Stomach smooth muscle (tissue), 2 donors: ENCODE measurements around the gene GBGT1.

Experiments
- H3K27ac ChIP-seq: one replicate; pipeline ENCODE4 v1.7.0; 2013; ENCODE audit warnings: mild to moderate bottlenecking, low read length, inconsistent platforms
- H3K27me3 ChIP-seq, 2 donors: one replicate each; pipeline ENCODE4 v1.7.0; 2013; ENCODE audit warnings: low read length in 2 of 2; ENCODE audit not compliant: insufficient read depth in 2 of 2, control insufficient read depth in 1 of 2
- H3K36me3 ChIP-seq, 2 donors: one replicate each; pipeline ENCODE4 v1.7.0; 2013; ENCODE audit warnings: low read length in 2 of 2; ENCODE audit not compliant: control insufficient read depth in 2 of 2, insufficient read depth in 2 of 2
- H3K4me1 ChIP-seq: one replicate; pipeline ENCODE4 v1.7.0; 2013; ENCODE audit warnings: low read length; ENCODE audit not compliant: control insufficient read depth, insufficient read depth
- H3K4me3 ChIP-seq, 2 donors: one replicate each; pipeline ENCODE4 v1.7.0; 2013; ENCODE audit warnings: low read length in 2 of 2
- H3K9ac ChIP-seq, 2 donors: one replicate each; pipeline ENCODE4 v1.7.0; 2013; ENCODE audit warnings: low read length in 2 of 2, mild to moderate bottlenecking in 1 of 2
- H3K9me3 ChIP-seq, 2 donors: one replicate each; pipeline ENCODE4 v1.7.0; 2013; ENCODE audit warnings: low read length in 2 of 2; ENCODE audit not compliant: control insufficient read depth in 2 of 2
- donor health status: healthy.
- donor health status: Pancreatic carcinoma.

The GBGT1 gene

DNA sequence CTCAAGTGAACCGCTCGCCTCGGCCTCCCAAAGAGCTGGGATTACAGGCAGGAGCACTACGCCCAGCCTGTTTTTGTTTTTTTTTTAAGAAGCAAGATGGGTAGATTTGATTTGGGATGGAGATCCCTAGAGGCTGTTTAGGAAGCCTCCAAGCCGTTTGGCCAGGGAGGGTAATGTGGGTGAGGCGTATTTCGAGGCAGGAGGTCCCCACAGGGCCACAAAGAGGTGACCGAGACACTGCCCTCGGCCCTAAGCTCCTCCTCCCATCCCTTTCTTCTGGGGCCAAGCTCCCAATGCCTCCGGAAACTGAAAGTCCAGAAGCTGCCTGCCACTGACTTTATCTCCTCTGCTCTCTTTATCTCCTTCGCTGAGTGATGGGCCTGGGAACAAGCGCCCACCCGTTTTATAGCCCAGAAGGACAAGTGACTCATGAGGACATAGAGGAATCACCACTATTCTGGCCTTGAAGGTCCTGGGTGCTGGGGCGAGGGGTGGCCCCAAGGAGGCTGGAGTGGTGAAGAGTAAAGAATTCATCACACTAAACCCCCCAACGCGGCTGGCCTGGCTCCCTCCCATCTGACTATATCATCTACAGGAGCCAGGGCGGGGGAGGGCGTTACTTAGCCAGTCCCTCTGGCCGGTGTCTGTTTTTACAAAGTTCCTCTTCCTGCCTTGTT, 40.6 kb downstream of the GBGT1 start:
- Histone ChIP-seq H3K27me3 (no peaks in the 10 kb centered on the region), H3K9ac (no peak overlapping the region), H3K27ac (peak overlapping the region; percentile 11), H3K4me1 (peaks cover 49% of the 10 kb centered on the region), H3K36me3 (no peaks in the 10 kb centered on the region), H3K4me3 (no peak overlapping the region), H3K9me3 (no peaks in the 10 kb centered on the region)

GRCh38 chr9:133122605-133122934, 41.1 kb downstream of the GBGT1 start:
- Histone ChIP-seq H3K27me3 (no peaks in the 10 kb centered on the region), H3K36me3 (no peaks in the 10 kb centered on the region), H3K9ac (no peak overlapping the region), H3K4me1 (peaks cover 54% of the 10 kb centered on the region), H3K9me3 (no peaks in the 10 kb centered on the region), H3K4me3 (no peak overlapping the region), H3K27ac (peak overlapping the region; percentile 11)

GRCh38 chr9:133121915-133122550, 41.7 kb downstream of the GBGT1 start:
- Histone ChIP-seq H3K36me3 (no peaks in the 10 kb centered on the region), H3K27ac (peak overlapping the region; percentile 82), H3K27me3 (no peaks in the 10 kb centered on the region), H3K9me3 (no peaks in the 10 kb centered on the region), H3K4me3 (peak overlapping the region in 1 of 2 donors; percentile 72), H3K4me1 (peaks cover 54% of the 10 kb centered on the region), H3K9ac (peak overlapping the region in 1 of 2 donors; percentile 39)

- Histone ChIP-seq H3K36me3 (no peaks in the 10 kb centered on the region), H3K4me1 (peaks cover 55% of the 10 kb centered on the region), H3K9ac (peak within 1 kb of the TSS; percentile 71 to 85), H3K9me3 (no peaks in the 10 kb centered on the region), H3K4me3 (peak within 1 kb of the TSS; percentile 84 to 86), H3K27me3 (no peaks in the 10 kb centered on the region), H3K27ac (peak within 1 kb of the TSS; percentile 82)
These were observed 42.4 kb downstream of the GBGT1 start, which contains the start of gene RALGDS for GRCh38 chr9:133121198-133121914. TSS of gene RALGDS (minus strand) at chr9:133121240. CDS start at chr9:133121154, 86 bp downstream.

DNA sequence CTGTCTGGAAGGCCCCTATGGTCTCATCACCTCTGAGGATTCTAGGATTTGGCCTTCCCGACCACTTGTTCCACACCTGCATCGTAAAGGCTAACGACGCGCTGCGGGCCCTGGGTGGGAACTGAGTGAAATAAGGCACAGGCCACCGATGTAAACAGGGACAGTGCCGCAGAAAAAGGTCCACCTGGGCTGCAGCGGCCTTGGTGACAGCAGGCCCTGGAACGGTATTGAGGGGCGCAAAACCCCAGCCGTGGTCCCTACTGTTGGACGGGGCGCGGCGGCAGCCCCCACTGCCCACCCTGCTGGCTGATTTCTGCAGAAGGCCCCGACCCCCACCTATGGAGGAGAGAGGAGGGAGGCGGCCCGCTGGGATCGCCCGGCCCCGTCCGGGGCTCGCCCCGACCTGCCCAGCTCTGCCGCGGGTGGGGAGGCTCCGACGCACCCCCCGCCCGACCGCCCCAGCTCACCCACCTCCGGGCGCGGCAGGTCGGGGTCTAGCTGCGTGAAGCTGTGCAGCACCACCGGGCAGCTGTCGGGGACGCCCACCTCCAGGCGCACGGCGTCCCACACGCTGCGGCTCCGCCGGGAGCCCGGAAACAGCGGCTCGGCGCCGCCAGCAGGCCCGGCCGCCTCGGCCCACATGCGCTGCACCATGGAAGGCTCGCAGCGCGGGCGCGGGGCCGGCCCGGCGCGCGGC, 43.1 kb downstream of the GBGT1 start:
- Histone ChIP-seq H3K27me3 (no peaks in the 10 kb centered on the region), H3K27ac (peak overlapping the region; percentile 75), H3K4me3 (peak overlapping the region; percentile 84 to 86), H3K36me3 (no peaks in the 10 kb centered on the region), H3K4me1 (peaks cover 59% of the 10 kb centered on the region), H3K9ac (peak overlapping the region; percentile 58 to 85), H3K9me3 (no peaks in the 10 kb centered on the region)

GRCh38 chr9:133119846-133120500, 43.7 kb downstream of the GBGT1 start:
- H3K4me1 ChIP-seq = peaks cover 65% of the 10 kb centered on the region
- H3K27me3 ChIP-seq = no peaks in the 10 kb centered on the region
- peak overlapping the region; percentile 64 for H3K27ac ChIP-seq
- no peaks in the 10 kb centered on the region for H3K36me3 ChIP-seq
- H3K9ac ChIP-seq = peak overlapping the region; percentile 71 to 85
- H3K4me3 ChIP-seq = peak overlapping the region; percentile 84 to 86
- no peaks in the 10 kb centered on the region for H3K9me3 ChIP-seq

DNA sequence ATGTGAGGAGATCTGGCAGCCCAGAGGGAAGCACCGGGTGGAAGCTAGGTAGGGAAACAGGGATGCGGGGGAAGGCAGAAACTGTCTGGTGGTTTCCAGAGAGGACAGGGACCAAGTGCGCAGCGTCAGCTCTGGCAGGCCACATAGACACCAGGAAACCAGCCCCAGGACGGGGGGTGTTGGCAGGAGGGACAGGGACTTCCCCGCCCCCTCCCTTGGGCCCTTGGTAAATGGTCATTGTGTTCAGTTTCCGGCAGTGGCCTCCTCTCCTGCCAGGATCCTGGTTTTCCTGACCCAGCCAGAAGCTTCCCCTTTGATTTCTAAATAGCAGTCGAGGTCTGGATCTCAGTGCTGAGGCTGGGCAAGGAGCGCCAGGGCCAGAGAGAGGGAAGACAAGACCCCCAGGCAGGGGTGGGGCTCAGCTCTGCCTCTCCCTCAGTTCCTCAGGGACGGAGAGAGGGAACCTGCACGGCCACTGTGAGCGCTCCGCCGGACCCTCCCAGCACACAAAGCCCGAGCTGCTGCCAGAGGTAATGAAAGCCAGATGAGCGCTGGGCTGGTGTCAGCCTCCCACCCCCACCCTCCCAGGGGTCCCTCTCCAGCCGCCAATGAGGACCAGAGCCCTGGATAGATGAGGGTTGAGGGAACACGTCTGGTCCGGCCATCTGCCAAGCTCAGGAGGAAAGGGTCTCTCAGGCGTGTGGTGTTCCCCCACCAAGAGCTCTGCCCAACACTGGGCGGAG, 44.4 kb downstream of the GBGT1 start:
- Histone ChIP-seq H3K4me1 (peaks cover 72% of the 10 kb centered on the region), H3K27ac (peak overlapping the region; percentile 64), H3K27me3 (no peaks in the 10 kb centered on the region)

GRCh38 chr9:133118568-133118967, 45.1 kb downstream of the GBGT1 start:
- no peaks in the 10 kb centered on the region for H3K36me3 ChIP-seq
- H3K4me1 ChIP-seq = peaks cover 79% of the 10 kb centered on the region
- no peaks in the 10 kb centered on the region for H3K27me3 ChIP-seq
- H3K9me3 ChIP-seq = no peaks in the 10 kb centered on the region
- H3K27ac ChIP-seq = peak overlapping the region; percentile 64
- peak overlapping the region in 1 of 2 donors; percentile 86 for H3K4me3 ChIP-seq
- no peak overlapping the region for H3K9ac ChIP-seq

More for the DNA sequence above, 44.4 kb downstream of the GBGT1 start:
- H3K4me3 ChIP-seq = peak overlapping the region; percentile 84 to 86
- H3K9ac ChIP-seq = peak overlapping the region; percentile 45 to 71
- H3K9me3 ChIP-seq = no peaks in the 10 kb centered on the region
- no peaks in the 10 kb centered on the region for H3K36me3 ChIP-seq

- no peak overlapping the region for H3K9ac ChIP-seq
- H3K4me1 ChIP-seq = peaks cover 82% of the 10 kb centered on the region
These were observed 45.6 kb downstream of the GBGT1 start for GRCh38 chr9:133118179-133118520.

More at GRCh38 chr9:133118179-133118520, 45.6 kb downstream of the GBGT1 start:
- H3K27ac ChIP-seq = peak overlapping the region; percentile 64
- H3K9me3 ChIP-seq = no peaks in the 10 kb centered on the region
- no peaks in the 10 kb centered on the region for H3K36me3 ChIP-seq
- H3K4me3 ChIP-seq = no peak overlapping the region
- H3K27me3 ChIP-seq = no peaks in the 10 kb centered on the region
